Stimulated activated CD4-positive, alpha-beta T cell treated with anti-CD3 and anti-CD28 coated beads, TNF-alpha, amount 100 ng/mL, for 24 hours (primary cell): ENCODE measurements around the gene MME.

Source experiments
- DNase-seq, 3 experiments: peaks; one replicate each; pipeline ENCODE4 v3.0.0-alpha.2; 2020; ENCODE audit warnings: low read depth in 3 of 3

Gene MME

DNA sequence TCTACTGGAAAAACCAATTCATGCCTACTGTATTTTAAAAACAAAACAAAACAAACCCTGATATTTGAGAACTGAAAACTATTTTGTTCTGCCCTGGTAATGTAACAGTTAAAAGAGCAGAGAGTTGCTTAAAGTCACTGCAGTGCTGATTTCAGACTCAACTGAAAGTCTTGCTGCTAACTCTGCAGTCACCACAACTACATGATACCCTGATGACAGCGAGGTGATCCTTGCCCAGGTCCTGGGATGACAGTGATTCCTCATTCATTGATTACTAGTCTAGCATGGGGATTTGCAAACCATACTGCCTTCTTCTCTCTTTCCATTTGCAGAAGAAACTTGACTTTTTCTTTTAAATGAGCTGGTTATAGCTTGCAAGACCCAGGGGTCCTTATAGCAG, 67.5 kb downstream of the MME start:
- DNase-seq: no peak

DNA sequence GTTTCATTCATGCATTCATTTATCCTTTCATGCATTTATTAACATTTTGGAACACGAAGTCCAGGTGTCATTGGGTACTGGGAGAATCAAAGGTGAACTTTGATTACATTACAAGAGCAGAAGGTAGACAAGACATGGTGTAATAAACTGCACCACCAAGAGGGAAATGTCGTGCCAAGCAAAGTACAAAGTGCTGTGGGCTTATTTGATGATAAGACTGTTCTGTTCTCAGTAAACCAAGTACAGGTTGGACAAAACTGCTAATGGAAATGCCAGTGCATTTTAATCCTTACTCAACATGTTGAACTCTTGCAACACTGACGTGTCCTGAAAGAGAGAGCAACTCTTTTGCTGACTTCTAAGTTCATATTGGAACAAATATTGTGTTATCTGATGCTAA, 69.4 kb downstream of the MME start:
- no peak for DNase-seq

DNA sequence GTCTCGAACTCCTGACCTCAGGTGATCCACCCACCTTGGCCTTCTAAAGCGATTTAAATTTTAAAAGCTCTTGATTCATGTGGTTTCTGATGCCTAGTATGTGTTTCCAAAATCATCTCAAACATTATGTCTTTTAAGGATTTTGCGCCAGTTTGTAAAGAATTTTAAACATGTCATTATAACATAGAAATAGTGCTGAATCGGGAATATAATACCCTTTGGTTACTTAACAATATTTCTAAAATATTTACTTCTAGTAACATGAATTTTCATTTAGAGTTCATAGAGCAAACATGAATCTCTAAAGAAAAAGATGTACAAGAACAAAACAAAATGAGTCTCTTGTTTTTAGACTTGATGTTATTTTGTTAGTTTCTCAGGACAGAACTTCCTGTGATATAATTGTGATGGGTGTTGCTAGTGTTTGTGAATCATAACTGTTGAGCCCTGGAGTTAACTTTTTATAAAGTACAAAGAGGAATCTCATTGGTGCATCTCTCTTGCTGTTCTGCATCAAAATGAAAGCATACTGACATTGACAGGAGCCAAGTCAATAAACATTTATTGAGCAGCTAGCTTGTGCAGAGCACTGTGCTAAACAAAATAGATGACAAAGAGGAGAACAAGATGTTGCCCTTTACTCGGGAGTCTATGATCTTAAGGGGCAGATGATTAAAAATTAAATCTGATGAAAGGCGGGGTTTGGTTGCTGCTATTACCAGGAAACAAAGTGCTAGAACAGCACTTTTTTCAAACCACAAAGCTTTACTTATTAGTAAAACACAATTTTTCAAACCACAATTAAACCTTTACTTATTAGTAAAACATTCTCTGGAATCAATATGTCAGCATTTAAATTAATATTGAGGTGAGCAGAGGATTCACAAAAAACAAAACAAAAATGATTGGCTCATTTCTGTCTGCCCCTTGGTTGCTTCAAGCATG, 73.4 kb downstream of the MME start:
- DNase-seq: no peak

DNA sequence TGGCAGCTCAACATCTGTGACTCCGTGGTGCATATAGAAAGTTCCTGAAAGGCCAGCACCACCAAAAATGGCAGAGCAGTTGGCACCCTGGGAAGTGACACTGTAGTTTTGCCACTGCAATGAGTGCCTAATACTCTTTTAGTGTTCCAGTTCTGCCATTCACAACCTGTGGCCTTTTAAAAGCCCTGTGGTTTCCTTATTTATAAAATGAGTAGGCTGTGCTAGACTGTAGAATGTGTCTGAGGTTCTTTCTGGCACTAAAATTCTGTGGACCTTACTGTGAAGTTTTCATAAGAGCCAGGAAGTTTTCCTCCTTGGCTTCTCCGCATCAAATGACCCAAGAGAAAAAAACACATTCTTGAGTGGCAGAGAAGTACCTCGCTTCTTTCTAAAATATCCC, 74.1 kb downstream of the MME start:
- no peak for DNase-seq

DNA sequence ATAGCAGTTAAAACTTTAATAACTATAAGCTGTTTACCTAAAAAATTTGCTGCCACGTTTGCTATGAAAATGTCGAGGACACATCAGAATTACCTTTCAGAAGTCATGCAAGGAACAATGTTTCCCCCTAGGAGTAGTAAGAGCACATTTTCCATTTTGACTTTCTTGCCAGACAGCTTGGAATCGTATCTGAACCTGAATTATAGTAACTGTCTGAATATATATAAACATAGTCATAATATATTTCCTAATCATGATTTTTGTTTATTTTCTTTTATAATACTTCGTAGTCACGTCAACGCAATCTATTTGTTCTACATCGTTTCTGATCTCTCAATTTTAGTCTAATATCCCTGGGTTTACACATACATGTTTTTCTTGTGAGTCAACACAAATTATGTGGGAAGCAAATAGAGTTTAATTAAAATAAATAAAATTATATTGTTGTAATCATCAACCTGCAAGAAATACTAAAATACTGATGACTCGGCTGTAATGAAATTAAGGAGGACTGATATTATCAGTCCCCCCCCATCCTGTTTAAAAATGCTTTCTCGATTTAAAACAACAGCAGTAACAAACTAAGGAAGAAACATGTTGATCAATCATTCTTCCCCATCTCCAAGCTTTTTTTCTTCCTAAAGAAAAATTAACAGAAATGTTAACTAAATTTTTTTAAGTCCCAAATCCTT, 78.4 kb downstream of the MME start:
- no peak for DNase-seq

DNA sequence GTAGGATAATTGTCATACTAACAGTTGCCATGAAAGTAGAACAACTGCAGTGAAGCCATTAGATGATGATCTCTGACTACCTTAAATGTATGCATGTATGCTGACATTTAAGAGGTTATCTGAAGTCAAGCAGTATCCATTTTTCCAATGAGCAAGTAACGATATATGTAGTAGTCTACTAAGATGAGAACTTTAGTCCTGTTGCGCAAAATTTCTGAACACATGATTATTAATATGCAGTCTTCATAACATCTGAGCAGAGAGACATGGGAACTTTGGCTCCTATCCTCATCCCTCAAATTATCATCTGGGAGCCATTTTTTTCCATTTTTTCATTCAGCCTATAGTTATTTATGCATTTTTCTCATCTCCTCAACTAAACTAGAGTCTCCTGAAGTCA, 79.2 kb downstream of the MME start:
- no peak for DNase-seq

DNA sequence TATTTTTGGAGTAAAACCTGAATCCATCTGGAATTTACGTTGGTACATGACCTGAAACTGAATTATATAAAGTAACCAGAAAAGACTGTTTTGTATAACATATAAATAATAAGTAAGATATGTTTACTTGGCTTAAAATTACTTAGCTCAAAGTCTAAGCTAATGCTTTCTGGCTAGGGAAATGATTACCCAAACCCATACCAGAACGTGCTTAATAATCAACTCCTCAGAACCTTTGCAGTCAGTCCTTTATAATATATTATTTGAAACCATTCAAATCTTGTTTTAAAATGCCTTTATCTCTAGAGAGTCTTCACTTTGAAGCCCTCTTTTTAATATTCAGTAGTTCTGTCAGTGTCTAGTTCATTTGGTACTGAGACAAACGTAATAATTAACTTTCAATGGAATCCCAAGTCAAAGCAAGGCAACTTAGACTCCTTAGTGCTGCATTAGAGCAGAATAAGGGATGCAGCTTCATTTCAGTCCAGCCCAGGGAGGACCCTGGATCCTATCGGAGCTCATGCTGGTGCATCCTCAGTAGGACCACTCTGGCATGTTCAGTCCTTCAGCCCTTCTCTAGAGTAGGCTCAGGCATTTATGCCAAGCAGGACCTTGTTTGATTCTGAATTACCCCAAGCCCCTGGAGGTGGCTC, 81.6 kb downstream of the MME start:
- no peak for DNase-seq

DNA sequence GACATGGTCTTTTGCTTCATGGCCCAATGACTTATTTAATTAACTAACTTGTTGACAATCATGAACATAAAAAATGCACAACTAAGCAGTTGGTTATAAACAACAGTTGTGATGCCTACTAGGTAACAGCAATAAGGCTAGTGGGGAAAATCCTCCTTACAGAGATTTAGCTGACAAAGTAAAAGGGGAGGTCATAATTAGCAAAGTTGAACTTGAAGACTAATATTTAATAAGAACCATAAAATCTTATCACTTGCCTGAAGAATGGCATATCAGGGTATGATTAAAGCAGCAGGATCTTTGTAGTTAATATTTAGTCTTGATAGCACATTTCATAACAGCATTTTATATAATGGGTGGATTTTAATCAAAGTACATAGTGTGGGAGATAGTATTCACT, 84.2 kb downstream of the MME start:
- DNase-seq: no peak

DNA sequence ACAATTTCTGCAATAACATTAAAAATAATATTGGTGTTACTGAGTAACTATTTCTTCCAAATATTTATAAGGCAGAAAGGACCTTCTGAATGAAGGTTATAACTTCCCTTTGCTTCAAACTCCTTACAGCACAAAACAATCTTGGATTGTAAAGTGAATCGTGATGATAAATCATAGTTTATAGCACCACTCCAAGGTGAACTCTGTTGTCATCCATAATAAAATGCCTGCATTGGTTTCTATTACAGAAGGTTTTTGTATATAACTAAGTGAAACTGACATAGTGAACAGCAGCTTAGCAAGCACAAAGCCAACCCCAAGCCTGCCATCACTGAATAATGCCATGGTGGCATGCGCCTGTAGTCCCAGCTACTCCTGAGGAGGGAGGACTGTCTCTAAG, 86.3 kb downstream of the MME start:
- DNase-seq: no peak

DNA sequence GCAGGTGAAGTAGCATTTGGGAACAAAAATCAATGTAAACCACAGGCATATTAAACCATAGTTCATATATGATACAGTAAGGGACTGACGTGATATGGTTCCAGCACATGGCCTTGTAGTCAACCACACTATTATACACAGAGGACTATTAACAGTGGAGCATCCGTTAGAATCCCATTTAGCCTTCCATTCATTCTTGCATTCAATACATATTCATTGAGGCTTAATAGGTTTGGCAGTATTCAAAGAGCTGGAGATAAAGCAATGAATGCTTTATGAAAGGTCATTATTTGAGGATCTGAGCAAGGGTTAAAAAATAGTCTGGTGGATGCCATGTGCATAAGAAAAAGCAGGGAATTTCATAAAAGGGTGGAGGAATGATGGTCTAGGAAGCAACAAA, 89.1 kb downstream of the MME start:
- no peak for DNase-seq

DNA sequence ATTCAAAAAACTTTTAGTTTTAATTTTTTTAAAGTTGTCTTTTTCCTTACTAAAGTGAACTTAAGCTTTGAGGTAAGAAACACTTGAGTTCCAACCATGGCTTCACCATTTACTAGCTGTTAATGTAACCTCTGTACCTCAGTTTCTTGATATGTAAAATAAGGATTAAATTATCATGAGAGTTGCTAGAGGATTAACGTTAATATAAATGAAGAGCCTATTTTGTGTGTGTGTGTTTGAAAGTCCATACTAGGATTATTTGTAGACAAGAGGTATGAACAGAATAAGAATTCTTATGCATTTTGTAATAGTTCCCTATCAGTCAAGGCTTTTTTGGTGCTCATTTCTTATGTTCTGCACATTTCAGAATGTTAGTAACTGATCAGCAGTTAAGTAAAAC, 93.7 kb downstream of the MME start:
- no peak for DNase-seq

DNA sequence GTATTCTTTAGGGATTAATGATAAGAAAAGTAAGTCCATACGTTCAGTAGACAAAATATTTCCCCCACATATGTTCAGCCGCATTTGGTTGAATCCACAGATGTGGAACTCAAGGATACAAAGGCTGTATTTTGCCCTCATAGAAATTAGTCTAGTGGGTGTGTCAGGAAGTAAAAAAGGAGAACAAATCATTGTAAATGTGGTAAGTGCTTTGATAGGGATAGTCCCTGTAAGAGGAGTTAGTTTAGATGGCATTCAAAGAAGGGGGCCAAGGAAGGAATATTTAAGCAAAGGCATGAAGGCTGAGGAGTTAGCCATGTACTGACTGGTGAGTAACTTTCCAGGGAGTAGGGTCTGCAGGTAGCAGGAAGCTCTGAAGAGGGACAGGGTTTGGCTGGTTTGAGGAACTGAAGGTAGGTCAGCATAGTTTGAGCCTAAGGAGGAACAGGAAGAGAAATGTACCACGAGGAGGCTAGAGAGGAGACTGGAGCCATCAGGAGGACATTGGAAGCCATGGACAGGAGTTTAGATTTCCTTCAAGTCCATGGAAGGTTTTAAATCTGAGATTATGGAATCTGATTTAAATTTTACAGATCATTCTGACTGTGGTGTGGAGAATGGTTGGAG, 98.8 kb downstream of the MME start:
- no peak for DNase-seq

DNA sequence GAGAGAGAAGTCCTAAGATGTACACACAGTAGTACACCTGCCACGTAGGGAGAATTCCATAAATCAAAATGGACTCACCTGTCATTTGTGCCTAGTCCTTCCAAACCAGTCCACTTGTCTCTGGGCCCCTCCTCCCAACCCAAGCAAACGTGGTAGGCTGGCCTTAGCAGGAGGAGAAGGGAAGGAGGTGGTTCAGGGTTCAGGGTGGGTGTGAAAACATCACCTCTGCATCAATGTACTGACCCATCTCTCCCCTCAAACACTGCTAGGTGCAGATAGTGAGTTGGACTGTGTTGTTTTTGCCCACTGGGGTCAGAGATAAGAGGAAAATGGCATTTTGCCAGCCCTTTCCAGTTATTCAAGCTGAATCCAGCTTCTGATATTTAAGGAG, 99.3 kb downstream of the MME start:
- no peak for DNase-seq

DNA sequence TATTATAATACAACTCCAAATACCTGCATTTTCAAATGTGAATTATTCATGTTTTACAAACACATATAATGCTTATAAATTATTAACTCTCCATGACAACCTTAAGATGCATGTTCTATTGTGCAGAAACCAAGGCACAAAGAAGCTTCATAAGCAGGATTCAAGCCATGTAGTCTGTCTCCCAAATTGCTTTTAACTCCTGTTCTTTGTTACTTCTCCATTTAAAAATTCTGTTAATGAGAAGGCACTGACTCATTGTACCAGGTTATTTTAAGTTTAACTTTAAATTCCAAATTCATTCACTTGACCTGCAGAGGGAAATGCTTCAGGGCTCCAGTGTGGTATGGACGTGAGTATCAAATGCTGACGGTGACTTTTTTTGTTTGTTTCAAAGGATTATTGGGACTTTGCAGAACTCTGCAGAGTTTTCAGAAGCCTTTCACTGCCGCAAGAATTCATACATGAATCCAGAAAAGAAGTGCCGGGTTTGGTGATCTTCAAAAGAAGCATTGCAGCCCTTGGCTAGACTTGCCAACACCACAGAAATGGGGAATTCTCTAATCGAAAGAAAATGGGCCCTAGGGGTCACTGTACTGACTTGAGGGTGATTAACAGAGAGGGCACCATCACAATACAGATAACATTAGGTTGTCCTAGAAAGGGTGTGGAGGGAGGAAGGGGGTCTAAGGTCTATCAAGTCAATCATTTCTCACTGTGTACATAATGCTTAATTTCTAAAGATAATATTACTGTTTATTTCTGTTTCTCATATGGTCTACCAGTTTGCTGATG, 100.0 kb downstream of the MME start:
- no peak for DNase-seq

DNA sequence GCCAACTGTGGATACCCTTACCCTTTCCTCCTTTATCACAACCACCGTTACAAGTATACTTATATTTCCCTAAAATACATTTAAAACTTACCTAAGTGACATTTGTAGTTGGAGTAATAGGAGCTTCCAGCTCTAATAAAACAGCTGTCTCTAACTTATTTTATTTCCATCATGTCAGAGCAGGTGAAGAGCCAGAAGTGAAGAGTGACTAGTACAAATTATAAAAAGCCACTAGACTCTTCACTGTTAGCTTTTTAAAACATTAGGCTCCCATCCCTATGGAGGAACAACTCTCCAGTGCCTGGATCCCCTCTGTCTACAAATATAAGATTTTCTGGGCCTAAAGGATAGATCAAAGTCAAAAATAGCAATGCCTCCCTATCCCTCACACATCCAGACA, 102.3 kb downstream of the MME start:
- DNase-seq: no peak

DNA sequence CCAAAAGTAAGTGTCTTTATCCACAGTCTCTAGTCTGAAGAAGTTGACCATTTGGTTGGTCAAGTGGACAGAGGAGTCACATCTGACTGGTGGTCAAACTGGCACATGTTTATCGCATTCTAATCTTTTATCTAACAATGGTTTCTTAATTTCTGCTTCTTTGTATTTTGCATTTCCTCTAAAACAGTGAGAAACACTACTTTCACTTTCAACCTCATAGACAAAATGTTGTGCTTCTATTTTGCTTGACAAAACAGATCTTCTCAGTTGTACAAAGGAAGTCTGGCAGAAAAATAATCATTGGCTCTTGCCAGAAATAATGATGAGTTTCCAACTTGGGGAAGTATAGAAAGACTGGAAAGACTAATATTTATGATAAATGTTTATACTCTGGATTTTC, 103.9 kb downstream of the MME start:
- no peak for DNase-seq

DNA sequence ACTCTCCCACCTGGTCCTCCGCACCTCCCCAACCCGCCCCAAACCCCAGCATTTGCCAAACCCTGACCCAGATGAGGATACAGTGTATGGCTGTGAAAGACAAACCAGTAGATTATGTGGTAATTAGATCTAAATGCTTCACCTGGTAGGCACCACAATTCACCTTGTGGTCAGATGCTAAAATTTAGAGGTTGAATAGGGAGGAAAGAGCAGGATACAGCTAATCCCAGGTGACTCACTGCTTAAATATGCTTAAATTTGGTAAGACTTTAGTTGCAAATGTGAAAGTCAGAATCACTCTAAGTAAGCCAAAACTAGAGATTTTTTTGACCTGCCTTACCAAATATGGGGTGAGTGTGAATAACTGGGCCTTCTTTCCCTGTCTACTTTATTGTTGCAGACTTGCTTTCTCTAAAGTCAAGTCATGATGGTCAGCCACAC, 105.5 kb downstream of the MME start:
- DNase-seq: no peak

DNA sequence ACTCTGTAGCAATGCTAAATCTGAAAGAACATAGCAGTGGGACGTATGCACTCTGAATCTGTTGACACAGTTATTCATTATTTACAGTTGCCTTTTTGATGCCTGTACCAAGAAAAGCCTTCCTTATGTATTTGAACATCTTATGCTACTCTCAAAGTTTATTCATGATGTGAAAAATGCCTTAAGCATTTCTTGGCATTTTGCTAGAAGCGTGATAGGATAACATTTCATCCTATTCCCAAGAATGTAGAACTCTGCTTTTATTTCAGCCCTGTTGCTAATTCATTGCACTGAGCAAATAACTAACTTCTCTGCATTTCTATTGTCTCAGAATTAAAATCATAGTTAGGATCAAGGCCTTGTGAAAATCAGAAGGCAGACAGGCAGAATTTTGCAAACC, 107.9 kb downstream of the MME start:
- DNase-seq: no peak

DNA sequence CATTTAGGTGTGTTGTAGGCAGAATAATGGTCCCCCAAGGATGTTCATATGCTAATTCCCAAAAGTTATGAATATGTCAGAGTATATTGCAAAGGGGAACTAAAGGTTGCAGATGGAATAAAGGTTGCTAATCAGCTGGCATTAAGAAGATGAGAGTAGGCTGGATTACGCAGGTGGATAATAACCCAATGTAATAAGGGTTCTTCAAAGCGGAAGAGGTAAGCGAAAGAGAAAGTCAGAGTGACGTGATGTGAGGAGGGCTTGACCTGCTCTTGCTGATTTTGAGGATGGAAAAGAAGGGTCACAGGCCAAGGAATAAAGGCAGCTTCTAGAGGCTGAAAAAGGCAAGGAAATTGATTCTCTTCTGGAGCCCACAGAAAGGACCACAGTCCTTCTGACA, 109.4 kb downstream of the MME start:
- no peak for DNase-seq

DNA sequence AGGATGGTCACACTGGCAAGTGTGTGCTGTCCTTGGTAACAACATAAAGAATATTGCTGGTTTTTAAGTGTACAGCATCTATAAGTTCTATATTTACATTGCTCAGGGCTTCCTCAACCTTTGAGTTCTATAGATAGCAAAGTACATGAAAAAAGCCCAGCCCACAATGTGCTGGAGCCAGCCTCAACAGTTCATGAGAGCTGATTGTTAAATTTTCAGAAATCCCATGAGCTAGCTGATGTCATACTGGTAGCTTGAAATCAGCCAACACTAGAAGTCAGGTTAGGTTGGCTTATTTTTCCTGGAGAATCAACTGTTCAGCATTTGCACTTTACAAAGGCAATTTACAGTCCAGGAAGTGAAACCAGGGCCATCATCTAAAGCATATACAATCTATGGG, 110.6 kb downstream of the MME start:
- DNase-seq: no peak

DNA sequence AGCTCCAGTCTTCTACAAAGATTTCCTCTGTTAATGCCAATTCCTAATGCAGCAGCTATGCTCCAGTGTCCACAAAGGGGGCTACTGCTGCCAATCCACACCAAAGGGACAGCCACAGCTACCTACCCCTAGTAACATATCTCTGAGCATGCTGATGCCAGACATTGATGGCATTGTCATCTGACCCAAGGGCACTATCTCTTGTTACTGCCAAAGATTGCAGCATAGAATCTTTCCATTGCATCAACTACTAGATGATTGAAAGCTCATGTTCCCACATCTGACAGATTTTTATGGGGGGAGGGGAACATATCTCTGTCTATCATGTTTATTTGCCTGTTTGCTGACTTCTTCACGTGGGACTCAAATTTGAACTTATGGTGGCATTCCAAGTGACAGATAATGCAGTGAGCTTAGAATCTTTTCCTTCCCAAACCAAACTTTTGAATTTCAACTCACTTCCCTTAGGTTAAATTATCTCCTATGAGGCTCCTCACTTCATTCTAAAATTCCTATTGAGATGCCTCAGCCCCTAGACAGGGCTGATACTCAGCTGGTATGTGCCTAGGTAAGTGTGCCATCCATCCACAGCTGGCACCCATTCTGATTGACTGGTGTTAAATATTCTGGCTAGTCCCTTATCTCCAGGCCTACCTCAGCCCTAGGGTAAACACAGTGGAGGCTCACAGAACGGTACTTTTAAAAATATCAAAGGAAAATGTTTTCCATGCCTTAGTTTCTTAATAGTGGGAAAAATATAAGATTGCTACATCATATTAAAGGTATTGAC, 113.0 kb downstream of the MME start:
- DNase-seq: no peak
